IMR-90 (cell line): ENCODE data around the gene CMC2. TPM values are rescaled to one million over a fixed set of nuclear protein-coding genes. Genes with fewer than 3 reads are reported as not detected.

Experiments used
- ATAC-seq: fragments of 200-7000 bp; cut with Tn5 transposase; 2 replicates; pipeline ENCODE4 v1.9.1; 2020; ENCODE audit warnings: low read depth, mild to moderate bottlenecking, moderate library complexity
- BruUV-seq: library from RNA; stranded (reverse); fragments of 400-500 nt; replicated peaks from 2 replicates; lab custom pipeline; 2021; lab: Mats Ljungman, UMichigan
- CTCF ChIA-PET: fragments of 300-600 bp; formaldehyde crosslinking; extraction: SDS; loops from one replicate; lab custom pipeline; 2021; ENCODE audit warnings: antibody characterized with exemption; lab: Yijun Ruan, JAX
- POLR2A ChIA-PET: fragments of 300-600 bp; sonication (Branson Sonifier 250); formaldehyde crosslinking; loops from one replicate; lab custom pipeline; 2022; ENCODE audit warnings: antibody characterized with exemption; ENCODE audit not compliant: unreplicated experiment; lab: Charles Lee
- DNase-seq: peaks from one replicate; pipeline ENCODE4 v3.0.0; 2013
- H2AFZ ChIP-seq: replicated peaks from 2 replicates; pipeline ENCODE3; 2013; ENCODE audit warnings: low read length, mild to moderate bottlenecking; ENCODE audit not compliant: poor library complexity
- H2AK5ac ChIP-seq: 2 replicates; pipeline ENCODE4 v1.6.1; 2013; ENCODE audit warnings: low read depth, low read length, inconsistent platforms
- H2AK9ac ChIP-seq: replicated peaks from 2 replicates; pipeline ENCODE3; 2013; ENCODE audit warnings: mild to moderate bottlenecking, low read depth, low read length, moderate library complexity; ENCODE audit not compliant: poor library complexity
- H2BK120ac ChIP-seq: 2 replicates; pipeline ENCODE4 v1.6.1; 2013; ENCODE audit warnings: low read depth, low read length, inconsistent platforms
- H2BK15ac ChIP-seq: 3 replicates; pipeline ENCODE4 v1.6.1; 2013; ENCODE audit warnings: low read depth, low read length, inconsistent platforms
- H2BK20ac ChIP-seq: 2 replicates; pipeline ENCODE4 v1.6.1; 2013; ENCODE audit warnings: low read depth, mild to moderate bottlenecking, inconsistent platforms, low read length, moderate library complexity
- H2BK5ac ChIP-seq: 2 replicates; pipeline ENCODE4 v1.6.1; 2013; ENCODE audit warnings: mild to moderate bottlenecking, low read depth, low read length, inconsistent platforms; ENCODE audit not compliant: poor library complexity, severe bottlenecking
- H3K14ac ChIP-seq: replicated peaks from 2 replicates; pipeline ENCODE4 v1.6.1; 2013; ENCODE audit warnings: low read depth, low read length, inconsistent platforms
- H3K18ac ChIP-seq: 2 replicates; pipeline ENCODE4 v1.6.1; 2013; ENCODE audit warnings: low read depth, low read length, control low read depth
- H3K23ac ChIP-seq: 2 replicates; pipeline ENCODE4 v1.6.1; 2013; ENCODE audit warnings: low read depth, low read length, inconsistent platforms
- H3K27ac ChIP-seq: 2 replicates; pipeline ENCODE4 v1.5.1; 2013; ENCODE audit warnings: mild to moderate bottlenecking, control low read depth, low read length; ENCODE audit not compliant: insufficient read depth
- H3K27me3 ChIP-seq: 2 replicates; pipeline ENCODE4 v1.6.1; 2013; ENCODE audit warnings: low read length; ENCODE audit not compliant: control insufficient read depth, insufficient read depth
- H3K36me3 ChIP-seq: 2 replicates; pipeline ENCODE4 v1.6.1; 2013; ENCODE audit warnings: low read length, mixed read lengths; ENCODE audit not compliant: control insufficient read depth, insufficient read depth
- H3K4ac ChIP-seq: 2 replicates; pipeline ENCODE4 v1.6.1; 2013; ENCODE audit warnings: low read depth, low read length, inconsistent platforms
- H3K4me1 ChIP-seq: 2 replicates; pipeline ENCODE4 v1.6.1; 2013; ENCODE audit warnings: low read length, mixed read lengths; ENCODE audit not compliant: control insufficient read depth, insufficient read depth
- H3K4me2 ChIP-seq: 2 replicates; pipeline ENCODE4 v1.6.1; 2013; ENCODE audit warnings: low read depth, mild to moderate bottlenecking, control low read depth, low read length, moderate library complexity
- H3K4me3 ChIP-seq: 2 replicates; pipeline ENCODE4 v1.5.1; 2013; ENCODE audit warnings: low read depth, mild to moderate bottlenecking, control low read depth, low read length, moderate library complexity; ENCODE audit not compliant: insufficient read depth
- H3K56ac ChIP-seq: 2 replicates; pipeline ENCODE4 v1.6.1; 2013; ENCODE audit warnings: low read length, inconsistent platforms; ENCODE audit not compliant: insufficient read depth; ENCODE audit errors: extremely low read depth
- H3K79me1 ChIP-seq, 2 experiments: 2 replicates each; pipeline ENCODE4 v1.6.1; 2013; ENCODE audit warnings: low read length in 2 of 2, inconsistent platforms in 1 of 2, low read depth in 1 of 2
- H3K9ac ChIP-seq: 2 replicates; pipeline ENCODE4 v1.6.1; 2013; ENCODE audit warnings: low read depth, low read length, control low read depth
- H3K9me1 ChIP-seq: 2 replicates; pipeline ENCODE4 v1.6.1; 2013; ENCODE audit warnings: low read length, inconsistent platforms; ENCODE audit not compliant: insufficient read depth
- H3K9me3 ChIP-seq: 2 replicates; pipeline ENCODE4 v1.6.1; 2013; ENCODE audit warnings: low read length; ENCODE audit not compliant: control insufficient read depth, insufficient read depth
- H4K20me1 ChIP-seq: 2 replicates; pipeline ENCODE4 v1.6.1; 2013; ENCODE audit warnings: low read length, inconsistent platforms; ENCODE audit not compliant: insufficient read depth
- H4K5ac ChIP-seq: 2 replicates; pipeline ENCODE4 v1.6.1; 2013; ENCODE audit warnings: mild to moderate bottlenecking, low read depth, low read length, control low read depth
- H4K8ac ChIP-seq, 2 experiments: 2 replicates each; pipeline ENCODE4 v1.6.1; 2013; ENCODE audit warnings: low read depth in 2 of 2, low read length in 2 of 2, control low read depth in 1 of 2, inconsistent platforms in 1 of 2
- H4K91ac ChIP-seq: 2 replicates; pipeline ENCODE4 v1.6.1; 2013; ENCODE audit warnings: low read depth, low read length, inconsistent platforms; ENCODE audit not compliant: insufficient read depth
- CTCF ChIP-seq: conservative IDR thresholded peaks from 2 replicates; pipeline ENCODE4 v1.5.1; 2012; ENCODE audit warnings: mild to moderate bottlenecking, low read depth, low read length, improper control_type of control experiment
- WGBS, 2 experiments: methylation state at CpG; one replicate each; pipeline versions ENCODE4 v1.1.5 to v1.1.7; 2013; ENCODE audit warnings: missing lambda C conversion rate in 2 of 2; ENCODE audit not compliant: insufficient read length in 1 of 2; ENCODE audit errors: extremely low coverage in 2 of 2; 5-methylcytosine and 5-hydroxymethylcytosine counted together
- dilution Hi-C: fragments of 300-500 bp; cut with HindIII; formaldehyde crosslinking; loops from one replicate; pipeline ENCODE4 v1.14.3; 2018; ENCODE audit warnings: low sequenced_read_pairs; ENCODE audit not compliant: unreplicated experiment
- in situ Hi-C: fragments of 300-500 bp; cut with MboI; formaldehyde crosslinking; loops from 3 replicates; pipeline ENCODE4 v1.14.3; 2019; ENCODE audit warnings: low sequenced_read_pairs, inconsistent platforms, mixed read lengths
- intact Hi-C: fragments of 100-400 bp; cut with micrococcal nuclease; formaldehyde crosslinking; loops from 2 replicates; pipeline ENCODE4 v1.10.0; 2022
- polyA plus RNA-seq, 3 experiments: library from polyadenylated mRNA; depleted of rRNA; stranded (reverse); fragments of >200 nt; gene quantifications; 2 replicates each; pipeline ENCODE4 v1.2.3, GENCODE V29; 2012; ENCODE audit warnings: low replicate concordance in 1 of 3
- total RNA-seq: library from RNA; depleted of rRNA; stranded (reverse); fragments of >200 nt; gene quantifications from 2 replicates; pipeline ENCODE4 v1.2.3, GENCODE V29; 2012

CMC2 gene
- total and polyA plus RNA-seq, 2 of the 4 experiments (the other 2 are of a cell fraction), result 57.0 to 104 TPM

- Histone ChIP-seq H3K14ac (no peak overlapping the region), H3K18ac (no peak overlapping the region), H3K56ac (no peak overlapping the region), H2AFZ (no peak overlapping the region), H3K23ac (no peak overlapping the region), H3K4me3 (no peak overlapping the region), H2AK9ac (no peak overlapping the region), H4K91ac (no peak overlapping the region), H3K27me3 (no peaks in the 10 kb centered on the region), H3K4me1 (peaks cover 2% of the 10 kb centered on the region; the same call in 1 of the 2 replicates), H3K9me3 (no peaks in the 10 kb centered on the region), H2BK15ac (no peak overlapping the region), H3K9me1 (peaks cover 2% of the 10 kb centered on the region; the same call in 1 of the 2 replicates), H2BK20ac (no peak overlapping the region), H3K9ac (no peak overlapping the region), H2AK5ac (no peak overlapping the region), H4K20me1 (peaks cover 20% of the 10 kb centered on the region), H3K79me1 (peaks cover 6 to 45% of the 10 kb centered on the region in 2 experiments; a peak in 3 of 4 replicates), H2BK5ac (no peak overlapping the region), H4K8ac (0 out of 4 replicates have a peak overlapping the region, but pooled peaks of 1 of the 2 experiments have one; percentile 7), H3K36me3 (no peaks in the 10 kb centered on the region), H3K4ac (no peak overlapping the region), H3K4me2 (no peak overlapping the region), H4K5ac (no peak overlapping the region), H3K27ac (no peak overlapping the region), H2BK120ac (no peak overlapping the region)
- in situ Hi-C loops, result no loop called here
- DNase-seq (no peak), ATAC-seq (no peak)
- intact Hi-C loops, result no loop called here
- dilution Hi-C loops, result no loop called here
- ChIA-PET CTCF (interaction anchor here (1.1 to 1.7 kb wide), 2 partner anchors 32 to 54 kb away, joined by 4 to 6 read pairs; partner anchors contain the start of gene ATMIN), POLR2A (no interaction called here)
- 100% methylated on average over 2 of the region's 4 CpGs; no CpG with 5 or more reads in 1 of the 2 experiments for WGBS, 2 experiments
- no TSS peak for BruUV-seq
- TF ChIP-seq CTCF, result no peak
Observed at GRCh38 chr16:81003064-81003463, 3.6 kb downstream of the CMC2 start.
